Stimulated activated CD8-positive, alpha-beta memory T cell treated with anti-CD3 and anti-CD28 coated beads, Interleukin-4, amount 100 ng/mL, for 24 hours (primary cell): ENCODE results near the gene PACS1.

Source experiments
- DNase-seq: peaks from one replicate; pipeline ENCODE4 v3.0.0-alpha.2; 2020; ENCODE audit warnings: low read depth

Gene PACS1

GRCh38 chr11:66050581-66051231 is 19.4 kb upstream of the PACS1 start:
- no peak for DNase-seq

GRCh38 chr11:66051371-66051765 is 18.7 kb upstream of the PACS1 start:
- DNase-seq, result no peak

DNA sequence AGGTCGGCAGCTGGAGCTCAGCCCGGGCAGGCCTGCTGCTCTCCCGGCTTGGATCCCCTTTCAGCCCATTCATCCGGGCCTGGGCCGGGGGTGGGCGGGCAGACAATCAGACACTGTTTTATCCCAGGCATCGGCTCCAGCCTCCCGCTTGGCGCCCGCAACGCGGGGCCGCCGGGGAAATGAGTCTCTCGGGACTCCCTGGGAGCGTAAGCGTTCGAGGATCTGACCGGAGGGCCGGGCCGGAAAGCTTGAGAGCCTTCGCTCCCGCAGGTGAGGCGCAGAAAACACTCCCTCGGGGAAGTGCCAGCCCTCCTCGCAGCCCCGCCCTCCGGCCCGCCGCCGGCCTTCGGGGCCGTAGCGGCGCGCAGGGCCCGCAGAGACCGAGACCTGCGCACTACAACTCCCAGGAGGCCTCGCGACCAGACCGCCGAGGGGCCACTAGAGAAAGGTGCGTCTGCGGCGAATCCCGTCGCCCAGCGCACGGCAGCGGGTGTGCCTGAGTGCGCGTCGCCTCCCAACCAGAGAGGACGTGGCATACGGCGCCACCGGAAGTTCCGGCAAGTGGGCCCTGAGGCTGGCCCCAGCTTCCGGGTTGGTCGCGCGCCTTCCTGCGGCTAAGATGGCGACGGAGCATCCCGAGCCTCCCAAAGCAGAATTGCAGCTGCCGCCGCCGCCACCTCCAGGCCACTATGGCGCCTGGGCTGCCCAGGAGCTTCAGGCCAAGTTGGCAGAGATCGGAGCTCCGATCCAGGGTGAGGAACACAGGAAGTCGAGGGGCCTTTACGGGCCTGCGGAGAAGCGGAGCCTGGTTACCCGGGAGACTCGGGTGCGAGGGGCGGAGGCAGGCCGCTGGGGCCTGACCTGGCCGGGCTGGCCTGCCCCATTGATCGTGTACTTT is 18.1 kb upstream of the PACS1 start, which contains the start of gene SF3B2:
Gene SF3B2, plus strand, starts transcription at position 599 of the 898 bp plus-strand sequence. Its CDS starts 21 bp downstream, at position 620.
- DNase-seq, result peak; percentile 95

DNA sequence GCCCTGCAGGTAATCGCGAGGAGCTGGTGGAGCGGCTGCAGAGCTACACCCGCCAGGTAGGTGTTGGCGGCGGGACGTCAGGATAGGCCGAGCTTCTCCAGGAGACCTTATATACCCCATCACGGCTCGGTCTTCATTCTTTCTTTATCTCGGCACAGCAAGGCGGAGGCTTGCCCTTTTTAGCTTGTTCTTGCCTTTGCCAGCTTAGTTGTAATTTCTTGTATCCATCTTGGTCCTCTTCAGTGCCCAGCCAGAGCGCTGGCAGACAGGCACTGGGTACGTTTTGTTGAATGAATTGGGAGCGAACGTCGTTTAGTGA is 17.4 kb upstream of the PACS1 start:
- no peak for DNase-seq

- no peak for DNase-seq
Observed at GRCh38 chr11:66055021-66055420, 15.1 kb upstream of the PACS1 start.

DNA sequence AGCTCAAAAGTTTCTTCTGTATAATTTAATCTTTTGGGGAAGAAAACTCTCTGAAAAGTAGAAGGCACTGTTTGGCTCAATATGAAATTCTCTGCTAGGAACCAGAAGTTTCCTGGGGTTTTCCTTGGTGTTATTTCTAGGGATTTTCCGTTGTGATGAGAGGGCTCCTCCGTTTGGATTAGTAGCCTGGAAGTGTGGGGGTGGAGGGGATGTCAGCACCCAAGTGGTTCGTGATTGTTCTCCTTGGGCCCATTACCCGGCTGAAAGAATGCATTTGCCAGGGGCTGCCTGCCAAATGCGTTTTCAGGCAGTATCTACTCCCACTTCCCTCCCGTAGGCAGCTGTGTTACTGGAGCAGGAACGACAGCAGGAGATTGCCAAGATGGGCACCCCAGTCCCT is 13.6 kb upstream of the PACS1 start:
- DNase-seq, result no peak

DNA sequence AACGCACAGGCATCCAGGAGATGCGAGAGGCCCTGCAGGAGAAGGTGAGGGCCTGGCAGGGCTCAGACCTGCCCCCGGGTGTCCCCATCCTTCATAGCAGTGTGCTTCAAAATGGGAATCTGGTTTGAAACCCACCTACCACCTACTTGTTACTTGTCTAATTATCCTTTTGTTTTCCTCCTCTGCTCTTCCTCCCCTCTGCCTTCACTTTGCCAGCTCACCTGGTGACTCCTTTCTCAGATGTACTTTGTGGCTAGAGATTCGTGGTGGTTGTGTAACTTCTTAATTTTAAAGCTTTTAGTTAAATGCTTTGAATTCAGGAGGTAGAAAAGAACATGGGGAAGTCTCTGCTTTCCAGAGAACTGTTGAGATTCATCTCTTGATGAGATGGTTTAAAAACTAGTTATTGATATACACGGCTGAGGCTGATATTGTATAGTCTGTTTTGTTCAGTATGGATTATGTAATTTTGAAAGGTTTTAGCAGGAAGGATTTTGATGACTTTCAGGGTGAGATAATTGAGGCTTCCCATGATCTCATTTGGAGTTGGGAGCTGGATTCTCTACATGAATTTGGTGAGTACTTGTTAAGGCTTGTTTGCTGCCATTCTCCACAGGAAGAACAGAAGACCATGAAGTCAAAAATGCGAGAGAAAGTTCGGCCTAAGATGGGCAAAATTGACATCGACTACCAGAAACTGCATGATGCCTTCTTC is 9.9 kb upstream of the PACS1 start:
- DNase-seq, result no peak

GRCh38 chr11:66061268-66061667 is 8.8 kb upstream of the PACS1 start:
- no peak for DNase-seq

- no peak for DNase-seq
Observed at GRCh38 chr11:66062408-66062807, 7.7 kb upstream of the PACS1 start.

GRCh38 chr11:66063900-66064299 is 6.2 kb upstream of the PACS1 start:
- DNase-seq, result no peak

- no peak for DNase-seq
Observed at GRCh38 chr11:66064571-66064970, 5.5 kb upstream of the PACS1 start.

DNA sequence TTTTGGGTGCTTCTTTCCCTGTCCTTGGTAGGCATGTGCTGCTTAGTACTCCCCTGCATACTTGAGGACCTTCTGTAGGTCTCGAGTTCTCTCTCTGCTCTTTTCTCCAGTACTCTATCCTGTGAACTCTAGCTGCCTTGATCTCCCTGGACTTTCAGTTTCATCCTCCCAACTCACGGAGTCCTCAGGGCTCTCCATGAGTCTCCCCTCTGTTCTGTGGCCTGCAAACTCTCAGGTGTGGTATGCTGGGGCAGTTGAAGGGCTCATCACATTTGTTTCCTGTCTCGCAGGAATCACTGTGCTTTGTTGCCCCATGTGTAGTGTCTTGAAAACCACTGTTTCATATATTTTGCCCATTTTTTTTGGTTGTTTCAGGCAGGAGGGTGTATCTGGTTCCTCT is 3.3 kb upstream of the PACS1 start:
- no peak for DNase-seq

- no peak for DNase-seq
Observed at GRCh38 chr11:66067640-66068039, 2.4 kb upstream of the PACS1 start.

- DNase-seq, result peak; percentile 61
Observed at GRCh38 chr11:66068154-66068821, 1.8 kb upstream of the PACS1 start.

DNA sequence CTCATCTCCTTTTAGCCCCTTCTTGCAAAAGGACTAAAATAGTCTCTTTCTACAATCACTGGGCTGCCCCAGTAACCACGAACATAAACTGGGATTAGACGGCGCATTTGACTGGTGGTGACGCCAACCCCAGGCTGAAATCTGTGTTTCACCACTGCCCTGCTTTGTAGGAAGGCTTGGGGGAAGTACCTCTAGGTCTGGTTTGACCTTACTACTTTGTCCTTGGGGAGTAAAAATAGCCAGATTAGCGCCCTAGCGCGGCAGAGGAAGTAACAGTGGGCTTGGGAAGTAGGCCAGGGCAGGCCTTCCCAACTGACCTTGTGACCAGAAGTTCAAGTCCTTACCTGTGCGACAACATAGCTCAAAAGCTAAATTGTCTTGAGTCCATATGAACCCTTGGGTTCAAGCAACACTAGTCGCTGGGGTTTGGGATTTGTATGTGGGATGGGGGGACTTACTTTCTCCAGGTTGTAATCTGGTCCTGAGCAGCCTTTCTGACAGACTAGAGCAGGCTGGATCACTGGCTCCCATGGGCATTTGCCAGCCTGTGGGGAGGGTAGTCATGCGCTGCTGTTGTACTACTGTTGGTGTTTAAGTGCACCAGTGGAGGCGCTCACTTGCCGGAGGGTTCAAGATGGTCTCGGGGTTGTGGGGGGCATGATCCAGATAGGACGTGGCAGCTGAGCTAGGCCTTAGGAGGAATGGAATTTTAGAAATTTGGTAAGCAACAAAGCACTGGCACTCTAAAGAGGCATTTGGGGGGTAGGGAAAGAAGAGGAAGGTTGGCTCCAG is 953 bp upstream of the PACS1 start:
- no peak for DNase-seq

DNA sequence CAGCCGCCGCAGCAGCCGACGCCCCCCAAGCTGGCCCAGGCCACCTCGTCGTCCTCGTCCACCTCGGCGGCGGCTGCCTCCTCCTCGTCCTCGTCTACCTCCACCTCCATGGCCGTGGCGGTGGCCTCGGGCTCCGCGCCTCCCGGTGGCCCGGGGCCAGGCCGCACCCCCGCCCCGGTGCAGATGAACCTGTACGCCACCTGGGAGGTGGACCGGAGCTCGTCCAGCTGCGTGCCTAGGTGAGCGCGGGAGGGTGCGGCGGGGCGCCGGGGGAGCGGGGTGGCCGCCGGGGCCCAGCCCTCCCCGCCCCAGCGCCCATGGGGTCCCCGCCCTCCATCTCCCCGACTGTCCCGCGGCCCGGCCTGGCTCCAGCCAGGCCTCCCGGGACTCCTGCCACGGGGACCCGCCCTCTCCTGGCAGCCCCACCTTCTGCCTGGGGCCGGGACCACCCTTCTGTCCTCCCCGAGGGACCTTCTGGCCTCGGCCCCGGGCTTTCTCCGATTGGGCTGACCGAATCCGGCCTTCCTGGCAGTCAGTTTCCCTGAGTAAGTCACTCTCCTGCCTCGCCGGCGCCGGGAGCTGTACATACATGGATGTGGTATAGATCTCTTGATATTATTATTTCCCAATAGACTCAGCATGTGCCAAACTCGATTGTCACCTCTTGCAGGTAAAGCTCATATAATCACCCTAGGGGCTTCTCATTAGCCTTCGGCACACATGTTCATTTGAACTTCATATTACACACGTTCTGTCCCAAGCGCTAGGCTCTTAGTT is 720 bp downstream of the PACS1 start:
- no peak for DNase-seq

DNA sequence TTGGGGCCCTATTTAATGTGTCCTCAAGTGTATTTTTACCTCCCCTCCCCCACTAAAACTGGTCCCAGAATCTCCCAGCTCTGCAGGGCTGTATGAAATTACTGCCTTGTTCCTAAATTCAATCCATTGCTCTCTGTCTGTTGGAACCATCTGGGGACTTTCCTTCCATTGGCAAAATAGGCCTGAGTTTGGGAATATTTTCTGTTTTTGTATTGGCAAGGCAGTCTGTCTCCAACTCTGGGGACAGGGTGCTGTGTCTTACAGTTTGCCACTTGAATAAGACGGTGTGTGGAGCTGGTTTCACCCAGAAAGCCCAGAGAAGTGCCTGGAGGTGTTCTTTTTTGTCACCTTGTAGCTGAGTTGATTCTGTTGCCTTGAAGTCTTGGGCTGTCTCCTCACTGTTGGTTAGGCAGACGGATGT is 1.3 kb downstream of the PACS1 start:
- DNase-seq, result no peak

GRCh38 chr11:66072081-66072480 is 2.0 kb downstream of the PACS1 start:
- DNase-seq, result no peak

DNA sequence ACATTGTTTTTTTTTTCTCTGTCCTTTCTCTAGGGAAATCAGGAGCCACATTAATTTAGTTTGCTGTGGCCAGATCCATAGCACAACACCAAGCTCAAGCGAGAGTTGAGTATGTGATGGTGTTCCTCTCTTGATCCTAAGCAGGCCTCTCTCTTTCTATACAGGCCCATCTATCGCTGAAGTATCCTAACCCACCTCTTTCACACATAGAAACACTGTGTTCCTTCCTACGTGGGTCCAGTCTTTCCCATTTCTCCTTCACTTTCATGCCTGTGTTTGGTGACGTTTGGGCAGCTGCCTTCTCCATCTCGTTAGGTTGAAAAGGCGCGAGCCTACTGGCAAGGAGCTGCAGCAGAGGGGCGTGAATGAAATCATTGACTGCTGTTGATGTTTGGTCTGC is 2.4 kb downstream of the PACS1 start:
- DNase-seq, result no peak

- DNase-seq, result no peak
Observed at GRCh38 chr11:66073669-66074068, 3.6 kb downstream of the PACS1 start.

DNA sequence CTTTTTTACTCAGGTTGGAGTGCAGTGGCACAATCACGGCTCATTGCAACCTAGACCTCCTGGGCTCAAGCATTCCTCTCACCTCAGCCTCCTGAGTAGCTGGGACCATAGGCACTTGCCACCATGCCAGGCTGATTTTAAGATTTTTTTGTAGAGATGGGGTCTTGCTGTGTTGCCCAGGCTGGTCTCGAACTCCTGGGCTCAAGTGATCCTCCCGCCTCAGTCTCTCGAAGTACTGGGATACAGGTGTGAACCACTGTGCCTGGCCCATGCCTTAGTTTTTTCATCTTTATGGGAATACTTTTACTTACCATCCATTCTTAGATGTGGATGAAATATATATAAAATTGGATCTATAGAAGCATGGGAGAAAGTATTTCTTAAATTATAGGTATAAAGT is 5.2 kb downstream of the PACS1 start:
- DNase-seq, result no peak
